ENCODE results near the gene SACS. TPM values are rescaled to one million over a fixed set of nuclear protein-coding genes. Genes with fewer than 3 reads are reported as not detected.

SACS gene
- total and polyA plus RNA-seq, 2 of the 8 experiments (the other 6 are each of a cell fraction or from before 2014, with no cell fraction given) = 11.0 to 54.2 TPM

GRCh38 chr13:23458989-23459388, 25.5 kb upstream of the SACS start:
- Histone ChIP-seq H2AFZ (ENCODE audit: low read length) (no peak overlapping the region), H3K9me3 (ENCODE audit: insufficient read depth in 2 of 2, low read depth in 1 of 2, low read length in 1 of 2) (no peaks in the 10 kb centered on the region), H4K91ac (replicated peaks; ENCODE audit: insufficient read length, low read length) (no peak overlapping the region), H3K18ac (ENCODE audit: extremely low read depth, low read length) (no peak overlapping the region), H2BK15ac (ENCODE audit: low read length) (peak overlapping the region; percentile 13; the same call in 1 of the 2 replicates), H3K27ac (ENCODE audit: low read depth, low read length) (no peak overlapping the region), H3K4me2 (ENCODE audit: insufficient read depth in 1 of 2, low read depth in 2 of 2, low read length in 2 of 2) (no peak overlapping the region), H3K27me3 (replicated peaks in 1 of 4; ENCODE audit: control insufficient read depth in 3 of 4, extremely low read depth in 1 of 4, insufficient read depth in 3 of 4, low read length in 3 of 4) (no peaks in the 10 kb centered on the region; a peak in 2 of 7 replicates), H3K36me3 (ENCODE audit: control insufficient read depth in 2 of 4, insufficient read depth in 4 of 4, low read length in 3 of 4) (no peaks in the 10 kb centered on the region), H4K8ac (ENCODE audit: extremely low read depth, insufficient read depth, low read length) (no peak overlapping the region), H3K23me2 (ENCODE audit: low read depth, low read length) (no peaks in the 10 kb centered on the region), H3K23ac (ENCODE audit: insufficient read length) (no peak overlapping the region), H3K79me2 (ENCODE audit: control insufficient read depth in 1 of 2, insufficient read depth in 2 of 2, low read length in 2 of 2) (no peaks in the 10 kb centered on the region), H2BK20ac (ENCODE audit: low read length) (no peak overlapping the region), H3K4ac (replicated peaks; ENCODE audit: insufficient read length, low read depth, low read length) (no peak overlapping the region), H3K4me1 (replicated peaks in 1 of 4; ENCODE audit: control insufficient read depth in 3 of 4, insufficient read depth in 4 of 4, low read length in 3 of 4) (no peaks in the 10 kb centered on the region; a peak in 1 of 7 replicates), H3K56ac (replicated peaks; ENCODE audit: insufficient read length, low read depth, low read length) (no peak overlapping the region), H2BK5ac (ENCODE audit: low read depth, low read length) (no peak overlapping the region), H3K14ac (ENCODE audit: insufficient read length) (no peak overlapping the region), H2BK12ac (ENCODE audit: low read depth, low read length) (no peak overlapping the region), H3K79me1 (ENCODE audit: low read depth, low read length) (no peaks in the 10 kb centered on the region), H3K9ac (replicated peaks in 1 of 4; ENCODE audit: extremely low read depth in 1 of 4, low read depth in 3 of 4, low read length in 3 of 4) (no peak overlapping the region), H4K20me1 (replicated peaks in 1 of 2; ENCODE audit: control insufficient read depth in 1 of 2, insufficient read depth in 2 of 2, low read length in 2 of 2) (no peaks in the 10 kb centered on the region), H4K5ac (ENCODE audit: insufficient read length, low read depth, low read length) (no peak overlapping the region), H2AK5ac (ENCODE audit: low read depth, low read length) (no peak overlapping the region), H2BK120ac (replicated peaks; ENCODE audit: low read depth, low read length) (no peak overlapping the region), H3K4me3 (ENCODE audit: extremely low read depth in 1 of 4, insufficient read depth in 2 of 4, low read depth in 3 of 4, low read length in 4 of 4) (no peak overlapping the region)
- no peak for FAIRE-seq
- ChIA-PET POLR2A (ENCODE audit: partially characterized antibody) (no interaction called here), CTCF (ENCODE audit: partially characterized antibody) (interaction anchor here (0.6 to 1.8 kb wide), 4 partner anchors 32 to 414 kb away, joined by 3 to 5 read pairs (median 3); no protein-coding TSS in a partner anchor)
- WGBS, 2 experiments (ENCODE audit: extremely low coverage in 1 of 2, insufficient coverage in 1 of 2, insufficient read length in 1 of 2, insufficient replicate concordance in 2 of 2, low coverage in 1 of 2, low lambda C conversion rate in 2 of 2, missing lambda C conversion rate in 1 of 2) = 86% methylated on average over 4 of the region's 4 CpGs; no CpG with 5 or more reads in 1 of the 2 experiments
- no peak for TF ChIP-seq EP300 (IDR thresholded peaks at IDR 0.05; ENCODE audit: borderline replicate concordance in 1 of 2, low read depth in 2 of 2, low read length in 2 of 2)
- TF ChIP-seq POLR2A (IDR thresholded peaks at IDR 0.05; ENCODE audit: control extremely low read depth in 1 of 2, low read depth in 2 of 2, low read length in 2 of 2) = no peak
- TF ChIP-seq RFX5 (IDR thresholded peaks at IDR 0.05; ENCODE audit: borderline replicate concordance, low read depth, low read length) = no peak
- TF ChIP-seq, protein P1, sequence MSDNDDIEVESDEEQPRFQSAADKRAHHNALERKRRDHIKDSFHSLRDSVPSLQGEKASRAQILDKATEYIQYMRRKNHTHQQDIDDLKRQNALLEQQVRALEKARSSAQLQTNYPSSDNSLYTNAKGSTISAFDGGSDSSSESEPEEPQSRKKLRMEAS (IDR thresholded peaks at IDR 0.05) = no peak
- TF ChIP-seq KDM4A (IDR thresholded peaks at IDR 0.05; ENCODE audit: low read depth, low read length, severe bottlenecking) = no peak
- TF ChIP-seq KDM1A (IDR thresholded peaks at IDR 0.05; ENCODE audit: borderline replicate concordance, low read length) = no peak
- no peak for TF ChIP-seq YY1 (IDR thresholded peaks at IDR 0.05; ENCODE audit: low read depth, low read length)
- TF ChIP-seq, protein P2, sequence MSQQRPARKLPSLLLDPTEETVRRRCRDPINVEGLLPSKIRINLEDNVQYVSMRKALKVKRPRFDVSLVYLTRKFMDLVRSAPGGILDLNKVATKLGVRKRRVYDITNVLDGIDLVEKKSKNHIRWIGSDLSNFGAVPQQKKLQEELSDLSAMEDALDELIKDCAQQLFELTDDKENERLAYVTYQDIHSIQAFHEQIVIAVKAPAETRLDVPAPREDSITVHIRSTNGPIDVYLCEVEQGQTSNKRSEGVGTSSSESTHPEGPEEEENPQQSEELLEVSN (IDR thresholded peaks at IDR 0.05) = no peak
- TF ChIP-seq, protein P3, sequence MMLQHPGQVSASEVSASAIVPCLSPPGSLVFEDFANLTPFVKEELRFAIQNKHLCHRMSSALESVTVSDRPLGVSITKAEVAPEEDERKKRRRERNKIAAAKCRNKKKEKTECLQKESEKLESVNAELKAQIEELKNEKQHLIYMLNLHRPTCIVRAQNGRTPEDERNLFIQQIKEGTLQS (IDR thresholded peaks at IDR 0.05; ENCODE audit: insufficient read depth, low read depth, low read length) = no peak
- TF ChIP-seq RXRA (IDR thresholded peaks at IDR 0.05; ENCODE audit: insufficient read depth, low read depth, low read length) = no peak
- no peak for DNase-seq (ENCODE audit: low read depth in 1 of 2, low spot score in 2 of 2)

All from H1 (cell line).